ENCODE results near the gene TSC22D4.

GRCh38 chr7:100432053-100432452, 47.0 kb downstream of the TSC22D4 start:
- TF ChIP-seq CTCF (IDR thresholded peaks at IDR 0.05) (no peak), POLR2A (IDR thresholded peaks at IDR 0.05) (no peak)

Measured in lower leg skin (tissue), 3 donors.